GM19023 (cell line): ENCODE results near the gene BACE1-AS.
"Not testable (repeated sequence)": the region's sequence is repeated elsewhere in the genome, so short reads cannot be mapped to it uniquely, and the experiment has no call there.

Experiments used
- ATAC-seq: cut with Tn5 transposase; IDR thresholded peaks from one replicate; pipeline ENCODE4 v1.9.1; 2021; ENCODE audit warnings: mild to moderate bottlenecking, moderate library complexity; ENCODE audit not compliant: unreplicated experiment

Gene BACE1-AS

GRCh38 chr11:117318738-117319137 is 27.6 kb downstream of the BACE1-AS start:
- ATAC-seq = no peak

- ATAC-seq = no peak
Measured at GRCh38 chr11:117319214-117319840, 28.2 kb downstream of the BACE1-AS start.

GRCh38 chr11:117327255-117327566 is 36.1 kb downstream of the BACE1-AS start:
- not testable (repeated sequence) for ATAC-seq

GRCh38 chr11:117327567-117328374 is 36.6 kb downstream of the BACE1-AS start, which contains the start of gene CEP164:
Gene CEP164, plus strand, starts transcription at chr11:117327854. Its CDS starts 10,733 bp downstream, at chr11:117338587.
- ATAC-seq = peak; percentile 97

- ATAC-seq = peak; percentile 1
Measured at GRCh38 chr11:117328375-117329010, 37.3 kb downstream of the BACE1-AS start.

GRCh38 chr11:117332843-117333242 is 41.7 kb downstream of the BACE1-AS start:
- ATAC-seq = no peak

GRCh38 chr11:117333917-117334316 is 42.8 kb downstream of the BACE1-AS start:
- ATAC-seq = no peak

- ATAC-seq = no peak
Measured at GRCh38 chr11:117334896-117335295, 43.8 kb downstream of the BACE1-AS start.

- no peak for ATAC-seq
Measured at GRCh38 chr11:117335399-117335798, 44.3 kb downstream of the BACE1-AS start.

GRCh38 chr11:117337076-117337475 is 45.9 kb downstream of the BACE1-AS start:
- no peak for ATAC-seq
